ENCODE measurements around the gene DUSP16.
"Not testable (repeated sequence)": the region's sequence is repeated elsewhere in the genome, so short reads cannot be mapped to it uniquely, and the experiment has no call there.

Gene DUSP16

GRCh38 chr12:12491606-12492005 is 71.1 kb downstream of the DUSP16 start:
- no peak for DNase-seq

GRCh38 chr12:12488823-12489550 is 73.7 kb downstream of the DUSP16 start:
- DNase-seq = no peak

GRCh38 chr12:12488296-12488695 is 74.4 kb downstream of the DUSP16 start:
- DNase-seq = no peak

GRCh38 chr12:12487490-12487889 is 75.2 kb downstream of the DUSP16 start:
- DNase-seq = no peak

- DNase-seq = no peak
These were observed 75.9 kb downstream of the DUSP16 start for GRCh38 chr12:12486661-12487240.

GRCh38 chr12:12483438-12483837 is 79.2 kb downstream of the DUSP16 start:
- no peak for DNase-seq

- DNase-seq = no peak
These were observed 79.7 kb downstream of the DUSP16 start for GRCh38 chr12:12482959-12483358.

- DNase-seq = no peak
These were observed 80.4 kb downstream of the DUSP16 start for GRCh38 chr12:12482150-12482761.

GRCh38 chr12:12481631-12482030 is 81.0 kb downstream of the DUSP16 start:
- no peak for DNase-seq

GRCh38 chr12:12480074-12480473 is 82.6 kb downstream of the DUSP16 start:
- DNase-seq = no peak

- DNase-seq = no peak
These were observed 85.2 kb downstream of the DUSP16 start for GRCh38 chr12:12477532-12477890.

GRCh38 chr12:12476857-12477531 is 85.7 kb downstream of the DUSP16 start:
- DNase-seq = no peak

- no peak for DNase-seq
These were observed 87.5 kb downstream of the DUSP16 start for GRCh38 chr12:12474931-12475795.

GRCh38 chr12:12474471-12474928 is 88.2 kb downstream of the DUSP16 start:
- DNase-seq = no peak

GRCh38 chr12:12473223-12473622 is 89.4 kb downstream of the DUSP16 start:
- DNase-seq = no peak

- DNase-seq = not testable (repeated sequence)
These were observed 90.4 kb downstream of the DUSP16 start for GRCh38 chr12:12471982-12472961.

- no peak for DNase-seq
These were observed 91.8 kb downstream of the DUSP16 start for GRCh38 chr12:12470751-12471306.

GRCh38 chr12:12469386-12469785 is 93.3 kb downstream of the DUSP16 start:
- no peak for DNase-seq

- DNase-seq = no peak
These were observed 94.1 kb downstream of the DUSP16 start for GRCh38 chr12:12468575-12468974.

- no peak for DNase-seq
These were observed 94.9 kb downstream of the DUSP16 start for GRCh38 chr12:12467688-12468261.

- no peak for DNase-seq
These were observed 95.4 kb downstream of the DUSP16 start for GRCh38 chr12:12467264-12467663.

Measured in NCI-H1436 (cell line).